Dermis blood vessel endothelial cell (primary cell): ENCODE measurements around the gene APBB2. TPM values are rescaled to one million over a fixed set of nuclear protein-coding genes. Genes with fewer than 3 reads are reported as not detected.

Source experiments
- DNase-seq: peaks from one replicate; pipeline ENCODE4 v3.0.0; 2010
- total RNA-seq: library from RNA; depleted of rRNA; stranded (reverse); fragments of >200 nt; gene quantifications from 2 replicates; pipeline ENCODE4 v1.2.3, GENCODE V29; 2014

Gene APBB2
- total RNA-seq, 1 donor from 2014 or later, result 88.2 TPM

DNA sequence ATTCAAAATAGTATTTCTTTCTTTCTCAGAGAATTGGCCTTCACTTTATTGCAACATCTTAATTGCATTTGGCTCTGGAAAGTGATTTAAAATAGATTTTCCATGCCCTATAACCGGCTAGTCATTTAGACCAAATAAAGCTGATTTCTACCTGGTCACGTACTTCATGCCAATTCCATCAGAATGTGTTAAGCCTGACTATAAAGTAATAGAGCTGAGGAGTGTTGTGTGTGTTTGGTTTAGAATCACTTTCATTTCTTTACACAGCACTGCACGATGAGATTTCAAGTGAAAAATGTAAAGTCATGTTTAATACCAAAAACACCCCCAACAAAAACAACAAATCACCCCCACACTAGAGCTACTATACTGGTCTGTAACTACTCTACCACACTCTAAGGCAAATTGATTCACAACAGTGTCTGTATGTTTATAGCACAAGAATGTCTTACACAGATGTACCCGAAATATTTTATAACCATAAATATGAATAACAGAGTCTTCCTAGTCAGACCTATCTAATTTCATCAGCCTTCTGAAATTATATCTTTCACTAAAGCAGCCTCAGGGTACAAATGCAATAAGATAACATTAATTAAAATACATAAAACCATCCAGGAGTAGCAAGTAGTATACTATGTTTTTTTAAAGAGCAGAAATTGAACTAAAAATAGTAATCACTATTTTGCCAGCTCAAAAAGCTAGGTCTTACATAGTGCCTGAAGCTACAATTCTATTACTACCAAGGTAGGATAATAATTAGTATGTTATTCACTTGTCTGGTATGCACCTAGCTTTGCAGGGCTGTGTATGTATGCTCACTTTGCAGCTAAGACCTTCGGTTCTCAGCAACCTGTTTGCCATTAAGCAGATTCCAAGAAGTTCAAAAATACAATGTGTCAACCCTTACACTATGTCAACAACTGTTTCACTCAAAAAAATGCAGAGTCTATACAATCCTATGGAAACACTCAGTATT is 28.4 kb downstream of the APBB2 start:
- no peak for DNase-seq

DNA sequence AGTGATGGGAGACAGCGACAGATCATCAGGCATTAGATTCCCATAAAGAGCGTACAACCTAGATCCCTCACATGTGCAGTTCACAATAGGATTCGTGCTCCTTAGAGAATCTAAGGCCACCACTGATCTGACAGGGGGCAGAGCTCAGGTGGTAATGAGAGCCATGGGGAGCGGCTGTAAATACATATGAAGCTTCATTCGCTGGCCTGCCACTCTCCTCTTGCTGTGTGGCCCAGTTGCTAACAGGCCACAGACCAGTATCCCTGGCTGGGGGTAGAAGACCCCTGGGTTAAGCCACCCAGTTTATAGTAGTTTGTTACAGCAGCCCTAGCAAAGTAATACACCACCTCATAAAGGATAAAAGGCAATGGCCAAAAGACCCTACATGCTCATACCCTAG is 30.3 kb downstream of the APBB2 start:
- no peak for DNase-seq

DNA sequence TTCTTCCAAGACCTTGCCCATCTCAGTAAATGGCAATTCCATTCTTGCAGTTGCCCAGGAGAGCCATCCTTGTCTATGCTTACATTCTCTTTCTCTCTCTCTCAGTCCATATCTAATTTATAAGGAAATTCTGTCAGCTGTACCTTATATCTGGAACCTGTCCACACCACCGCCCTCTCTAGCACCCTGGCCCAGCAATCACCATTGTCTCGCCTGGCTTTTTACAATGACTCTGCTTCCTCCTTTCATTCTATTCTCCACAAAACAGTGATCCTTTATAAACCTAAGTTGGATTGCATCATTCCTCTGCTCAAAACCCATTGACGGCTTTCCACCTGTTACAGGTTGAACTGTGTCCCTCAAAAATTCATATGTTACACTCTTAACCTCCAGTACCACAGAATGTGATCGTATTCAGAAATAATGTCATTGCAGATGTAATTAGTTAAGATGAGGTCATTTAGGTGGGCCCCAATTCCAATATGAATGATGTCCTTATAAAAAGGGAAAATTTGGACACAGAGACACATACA is 31.3 kb downstream of the APBB2 start:
- DNase-seq, result no peak

DNA sequence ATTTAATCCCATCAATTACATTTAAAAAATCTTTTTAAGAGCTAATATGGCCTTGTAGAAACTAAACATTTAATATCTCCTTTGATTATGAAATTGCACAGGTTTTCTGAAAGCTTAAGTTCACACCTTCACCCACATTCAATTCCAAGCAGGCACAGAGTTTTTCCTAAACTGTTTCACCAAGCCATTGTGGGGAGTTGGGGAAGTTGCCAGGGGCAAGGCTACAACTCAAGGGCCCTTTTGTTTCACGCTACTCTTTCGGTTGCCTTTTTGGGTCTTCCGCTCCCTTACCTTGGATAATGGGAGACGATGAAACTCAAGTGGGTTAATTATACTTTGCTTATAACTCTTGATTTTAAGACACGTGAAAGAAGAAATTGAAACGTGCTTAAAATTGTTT is 33.3 kb downstream of the APBB2 start:
- DNase-seq, result no peak

DNA sequence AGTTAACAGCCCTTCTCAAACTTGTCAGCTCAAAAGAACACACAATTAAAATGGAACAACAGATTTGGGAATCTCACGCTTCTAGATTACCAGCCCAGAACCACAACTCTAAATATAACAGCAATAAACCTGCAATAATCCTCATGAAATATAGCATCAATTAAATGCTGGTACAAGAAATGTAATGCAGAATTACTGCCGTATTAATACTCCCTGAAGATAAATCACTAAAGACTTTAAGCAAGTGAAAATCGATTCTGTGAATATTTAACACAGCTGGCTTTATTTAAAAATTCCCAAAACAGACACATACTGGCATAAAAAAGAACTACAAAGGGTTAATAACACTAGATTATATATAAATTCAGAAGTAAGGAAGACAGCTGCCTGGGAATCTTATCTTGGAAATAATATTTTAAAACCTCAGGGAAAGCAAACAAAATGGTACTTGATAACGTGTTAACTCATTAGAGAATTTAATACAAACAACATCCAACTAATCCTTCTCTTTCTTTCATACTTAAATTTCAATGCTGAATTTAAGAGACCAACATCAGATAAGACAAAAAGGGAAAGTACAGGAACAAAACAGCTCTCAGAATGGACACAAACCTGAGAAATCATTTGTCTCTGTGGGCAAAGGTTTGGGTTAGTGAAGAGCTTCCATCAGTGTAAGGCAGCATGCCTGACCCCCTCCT is 34.7 kb downstream of the APBB2 start:
- DNase-seq, result no peak

DNA sequence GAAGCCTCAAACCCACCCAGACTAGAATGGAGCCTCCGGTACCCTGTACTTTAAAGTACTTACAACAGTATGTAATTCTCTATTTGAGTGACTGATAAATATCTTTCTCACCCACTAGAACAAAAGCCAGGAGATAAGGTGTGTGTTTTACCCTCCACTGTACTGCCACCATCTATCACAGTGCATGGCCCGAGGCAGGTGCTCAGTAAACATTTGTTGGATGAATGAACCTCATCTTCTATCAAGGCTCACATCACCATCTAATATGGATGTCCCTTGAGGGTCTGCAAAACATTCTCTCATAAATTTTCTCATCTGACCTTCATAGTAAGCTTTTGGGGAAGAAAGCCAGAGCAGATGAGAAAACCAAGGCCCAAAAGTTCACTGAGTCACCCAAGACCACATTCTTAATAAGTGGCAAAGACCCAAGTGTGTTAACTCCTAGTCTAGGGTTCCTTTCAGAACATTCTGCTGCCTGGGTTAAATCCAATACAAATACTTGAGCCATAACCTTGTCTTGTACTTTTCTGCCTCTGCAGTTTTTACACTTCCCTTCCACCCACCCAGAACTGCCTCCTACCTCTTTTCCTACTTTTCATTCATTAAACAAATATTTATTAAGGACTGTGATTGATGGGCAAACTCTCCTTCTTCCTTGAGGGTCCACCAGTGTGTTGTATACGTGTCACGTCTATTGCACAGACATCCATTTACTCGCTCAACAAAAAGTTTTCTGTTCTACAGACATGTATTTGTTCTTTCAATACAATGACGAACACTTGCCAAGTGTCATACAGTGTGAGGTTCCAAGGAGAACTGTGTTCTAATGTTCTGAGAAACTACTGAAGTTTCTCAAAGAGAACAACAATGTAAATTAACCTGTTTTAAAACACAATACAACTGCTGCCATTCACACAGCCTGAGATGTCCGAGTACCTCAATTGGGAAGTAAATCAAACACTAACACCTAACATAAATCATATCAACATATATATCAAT is 35.7 kb downstream of the APBB2 start:
- peak; percentile 57 for DNase-seq

DNA sequence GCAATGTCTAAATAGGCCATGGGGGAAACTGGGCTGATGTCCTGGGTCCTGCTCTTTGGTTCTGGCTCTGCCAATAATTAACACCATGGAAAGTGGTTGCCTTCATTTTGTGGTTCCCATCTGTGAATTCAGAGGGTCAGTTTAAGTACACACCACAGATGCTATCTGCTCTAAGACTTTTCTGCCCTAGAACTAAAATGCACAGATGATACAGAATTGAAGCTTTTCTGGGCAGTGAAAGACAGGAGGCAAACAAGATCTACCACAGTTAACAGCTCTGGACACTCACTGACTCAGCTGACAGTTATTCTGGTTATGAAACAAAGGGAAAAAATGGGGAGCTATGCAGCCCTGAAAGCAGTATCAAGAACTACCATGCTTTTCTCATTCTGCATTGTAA is 37.3 kb downstream of the APBB2 start:
- DNase-seq, result peak; percentile 70

DNA sequence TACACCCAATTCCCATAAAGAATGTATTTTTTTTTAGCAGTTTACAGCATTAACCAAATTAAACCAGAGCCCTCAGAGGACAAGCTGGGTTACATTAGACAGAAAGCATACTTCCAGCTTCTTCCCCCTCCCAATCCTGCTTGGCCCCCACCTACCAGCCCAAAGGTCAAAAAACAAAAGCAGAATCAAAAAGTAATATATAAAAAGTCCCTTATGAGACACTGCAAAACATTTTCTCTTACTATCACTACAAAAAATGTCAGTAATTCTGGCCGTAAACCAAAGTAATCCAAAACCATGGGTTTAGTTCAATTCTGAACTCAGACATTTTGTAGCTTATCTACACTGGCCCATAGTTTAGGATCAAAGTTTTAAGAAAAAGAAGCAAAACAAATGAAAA is 38.0 kb downstream of the APBB2 start:
- no peak for DNase-seq

DNA sequence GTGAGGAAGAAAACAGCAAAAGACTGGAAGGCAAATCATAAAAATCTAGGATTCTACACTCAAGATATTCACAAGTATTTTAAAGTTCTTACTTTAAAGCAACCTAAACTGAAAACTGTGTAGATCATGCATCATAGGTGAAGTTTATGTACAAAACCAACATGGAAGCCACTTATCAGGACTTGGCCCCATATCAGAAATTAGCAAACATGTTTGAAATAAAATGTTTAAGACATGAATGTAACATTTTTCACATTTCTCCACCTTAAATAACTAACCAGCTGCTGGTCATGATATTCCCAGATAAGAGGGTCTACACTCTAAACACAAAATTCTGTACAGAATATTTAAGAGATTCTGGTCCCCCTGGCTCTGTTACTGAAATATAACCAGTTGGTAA is 38.5 kb downstream of the APBB2 start:
- no peak for DNase-seq

DNA sequence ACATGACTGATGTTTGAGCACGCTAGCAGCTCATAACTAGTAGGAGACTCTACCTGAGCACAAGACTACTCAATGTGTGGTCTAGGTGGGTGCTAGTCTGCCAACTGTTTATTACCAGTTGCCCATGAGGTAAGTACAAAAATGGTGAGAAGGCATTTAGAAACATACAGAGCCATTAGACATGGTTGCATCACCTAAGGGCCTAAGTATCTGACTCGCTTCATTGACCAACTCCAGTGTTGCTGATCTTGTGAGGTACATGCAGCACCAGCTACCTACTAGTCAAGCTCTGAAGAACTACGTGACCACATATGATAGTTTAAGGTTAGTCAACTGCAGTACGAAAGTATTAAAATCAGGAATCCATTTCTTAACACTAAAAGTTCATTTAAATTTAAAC is 39.9 kb downstream of the APBB2 start:
- DNase-seq, result no peak

DNA sequence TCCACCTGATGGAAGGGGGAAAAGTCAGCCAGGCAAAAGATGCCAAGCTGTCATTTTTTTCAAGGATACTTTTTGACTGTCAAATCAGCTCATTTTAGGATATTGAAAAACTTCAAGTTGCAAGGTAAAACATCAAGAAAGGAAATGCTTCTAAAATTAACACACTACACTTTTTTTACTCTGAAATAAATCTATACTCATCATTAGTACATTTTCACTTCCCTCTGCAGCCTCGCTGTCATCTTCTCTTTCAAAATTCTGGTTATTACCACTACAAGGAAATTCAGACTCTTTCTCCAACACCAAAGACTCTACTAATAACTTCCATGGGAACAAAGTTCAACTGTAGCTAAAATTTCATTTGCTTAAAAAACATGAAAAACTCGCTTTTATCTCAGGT is 41.6 kb downstream of the APBB2 start:
- no peak for DNase-seq

DNA sequence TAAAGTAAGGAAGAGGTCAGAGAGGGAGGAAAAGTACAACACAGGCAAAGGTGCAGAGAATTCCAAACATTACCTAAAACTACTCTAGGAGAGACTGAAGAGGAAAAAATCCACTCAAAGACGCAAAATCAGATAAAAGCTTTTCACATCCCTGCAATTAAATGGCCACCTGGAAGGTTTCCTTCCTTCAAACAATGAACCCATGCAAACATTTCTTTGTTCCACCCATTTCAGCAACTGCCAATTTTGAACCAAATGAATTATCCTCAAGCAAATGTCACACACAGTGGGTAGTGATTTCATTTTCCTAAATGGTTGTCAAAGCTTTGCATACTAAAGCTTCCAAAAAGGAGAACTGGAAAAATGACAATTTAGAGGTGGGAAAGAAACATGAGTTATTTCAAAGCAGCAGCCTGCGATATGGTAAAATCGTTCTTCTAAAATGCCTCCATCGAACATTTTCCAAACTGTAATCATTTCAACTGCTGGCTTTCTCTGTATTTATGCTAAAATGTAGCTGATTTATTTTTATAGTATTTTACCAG is 45.0 kb downstream of the APBB2 start:
- DNase-seq, result no peak

DNA sequence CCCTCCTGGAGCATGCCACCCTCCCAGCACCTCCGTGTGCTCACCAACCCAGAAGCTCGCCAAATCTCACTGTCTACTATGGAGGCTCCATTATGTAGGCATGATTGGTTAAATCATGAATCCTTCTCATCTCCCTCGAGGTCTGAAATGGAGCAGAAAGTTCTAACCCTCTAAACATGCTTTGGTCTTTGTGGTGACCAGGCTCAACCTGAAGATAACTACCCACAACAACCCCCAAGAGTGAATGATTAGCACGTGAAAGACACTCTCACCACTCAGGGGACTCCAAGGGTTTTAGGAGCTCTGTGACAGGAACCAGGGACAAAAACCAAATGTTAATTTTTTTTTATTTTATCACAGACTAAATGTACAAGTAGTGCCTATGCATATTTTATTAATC is 47.2 kb downstream of the APBB2 start:
- no peak for DNase-seq

DNA sequence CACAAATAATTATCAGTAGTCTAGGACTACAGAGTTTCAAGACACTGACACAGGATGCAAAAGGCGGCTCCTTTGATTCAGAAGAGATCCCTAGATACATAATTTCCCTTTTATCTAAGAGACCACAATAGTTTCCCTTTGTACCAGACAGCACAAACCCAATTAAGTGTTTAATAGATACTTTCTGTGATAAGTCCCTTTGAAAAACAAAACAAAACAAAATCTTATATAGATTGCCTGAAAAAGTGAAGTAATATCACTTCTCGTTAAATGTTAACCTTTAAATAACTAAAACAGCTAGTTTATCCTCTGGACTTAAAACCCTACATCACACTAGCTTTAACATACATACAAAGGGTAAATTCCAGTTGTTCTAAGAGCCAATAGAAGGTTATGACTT is 49.9 kb downstream of the APBB2 start:
- DNase-seq, result no peak

DNA sequence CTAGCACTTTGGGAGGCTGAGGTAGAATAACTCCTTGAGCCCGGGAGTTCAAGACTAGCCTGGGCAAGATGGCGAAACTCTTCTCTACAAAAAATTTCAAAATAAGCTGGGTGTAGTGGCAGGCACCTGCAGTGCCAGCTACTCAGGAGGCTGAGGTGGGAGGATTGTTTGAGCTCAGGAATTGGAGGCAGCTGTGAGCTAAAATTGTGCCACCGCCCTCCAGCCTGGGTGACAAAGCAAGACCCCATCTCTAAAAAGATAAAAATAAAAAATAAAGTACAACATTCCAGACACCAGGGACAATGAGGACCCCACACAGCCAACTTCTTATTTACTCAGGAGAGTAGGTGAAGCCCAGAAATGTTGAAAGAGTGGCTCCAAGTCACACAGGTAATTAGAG is 53.0 kb downstream of the APBB2 start:
- DNase-seq, result no peak

DNA sequence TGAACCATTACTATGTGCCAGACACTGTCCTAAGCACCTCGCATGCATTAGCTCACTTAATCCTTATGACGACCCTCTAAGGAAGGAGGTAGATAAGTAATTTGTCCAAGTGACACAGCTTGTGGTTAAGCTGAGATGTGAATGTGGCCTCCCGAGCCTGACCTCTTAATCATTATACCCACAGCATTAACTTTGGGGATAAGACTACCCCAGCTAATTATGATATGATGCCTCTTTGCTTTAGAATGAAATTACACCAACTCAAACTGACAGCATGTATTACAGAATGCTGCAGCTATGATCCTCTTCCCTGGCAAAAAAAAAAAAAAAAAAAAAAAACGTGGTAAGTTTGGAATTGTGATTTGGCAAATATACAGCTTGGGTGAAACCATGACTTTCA is 53.5 kb downstream of the APBB2 start:
- peak; percentile 45 for DNase-seq

DNA sequence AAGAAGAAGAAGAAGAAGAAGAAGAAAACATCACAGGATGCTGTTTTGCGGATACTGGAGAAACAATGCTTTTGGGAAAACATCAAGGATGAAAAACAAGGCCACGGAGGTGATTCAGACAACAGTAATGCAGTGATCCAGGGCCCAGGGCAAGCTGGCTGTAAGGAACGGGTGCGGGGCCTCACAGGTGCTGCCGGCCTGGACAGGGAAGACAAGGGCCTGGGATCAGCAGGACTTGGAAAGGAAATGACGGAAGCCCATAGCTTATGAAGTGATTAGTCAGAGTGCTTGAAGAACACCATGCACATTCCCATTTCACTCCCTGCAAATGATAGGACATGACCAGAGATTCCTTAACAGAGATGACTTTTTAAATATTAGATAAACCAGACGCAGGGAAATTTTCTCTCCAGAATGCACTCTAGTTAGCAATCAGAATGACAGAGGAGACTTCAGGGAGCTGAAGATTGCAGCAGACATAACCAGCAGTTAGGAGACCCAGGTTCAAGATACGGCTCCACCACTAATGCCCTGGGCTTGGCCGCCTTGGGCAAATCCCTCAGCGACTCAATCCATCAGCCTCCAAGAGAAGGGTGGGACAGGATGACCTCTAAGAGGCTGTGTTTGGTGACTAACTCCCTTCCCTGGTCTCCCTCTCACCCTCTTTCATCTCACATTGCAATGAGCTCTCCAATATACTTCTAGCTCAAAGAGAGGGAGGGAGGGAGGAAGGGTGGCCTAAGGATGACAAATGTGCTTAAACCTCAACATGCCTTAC is 54.1 kb downstream of the APBB2 start:
- peak; percentile 99 for DNase-seq

DNA sequence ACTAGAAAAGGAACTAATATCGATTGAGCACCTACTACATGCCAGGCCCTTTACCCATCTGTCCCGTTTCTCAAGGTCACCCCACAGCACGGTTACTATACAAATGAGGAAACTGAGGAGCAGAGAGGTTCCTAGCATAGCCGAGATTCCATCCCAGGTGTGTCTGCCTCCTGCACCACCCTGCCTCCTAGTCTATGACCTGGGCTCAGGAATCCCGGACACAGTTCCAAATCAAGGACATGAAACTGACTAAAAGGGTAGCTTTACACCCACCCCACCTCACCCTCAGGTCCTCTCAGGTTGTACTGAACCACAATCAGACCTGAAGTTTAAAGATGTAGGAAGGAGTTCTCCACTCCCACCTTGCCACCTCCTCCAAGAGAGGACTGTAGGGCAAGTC is 55.6 kb downstream of the APBB2 start:
- DNase-seq, result no peak

DNA sequence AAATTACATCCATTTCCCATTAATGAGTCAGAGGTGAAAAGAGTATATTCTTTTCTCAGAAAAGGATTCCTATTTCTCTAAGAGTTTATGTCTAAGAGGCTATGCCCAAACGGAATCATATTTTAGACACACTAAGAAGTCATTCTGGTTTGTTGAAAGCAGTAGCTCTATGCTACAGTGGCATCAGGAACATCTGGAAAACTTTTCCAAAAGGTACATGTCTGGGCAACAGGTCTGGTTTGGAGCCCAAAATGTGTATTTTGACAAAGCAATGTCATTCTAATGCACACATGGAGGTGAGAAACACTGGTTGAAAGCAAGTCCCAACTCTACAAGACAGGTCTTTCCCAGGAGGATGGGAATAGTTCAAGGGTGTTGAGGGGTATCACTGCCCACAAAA is 56.1 kb downstream of the APBB2 start:
- no peak for DNase-seq

DNA sequence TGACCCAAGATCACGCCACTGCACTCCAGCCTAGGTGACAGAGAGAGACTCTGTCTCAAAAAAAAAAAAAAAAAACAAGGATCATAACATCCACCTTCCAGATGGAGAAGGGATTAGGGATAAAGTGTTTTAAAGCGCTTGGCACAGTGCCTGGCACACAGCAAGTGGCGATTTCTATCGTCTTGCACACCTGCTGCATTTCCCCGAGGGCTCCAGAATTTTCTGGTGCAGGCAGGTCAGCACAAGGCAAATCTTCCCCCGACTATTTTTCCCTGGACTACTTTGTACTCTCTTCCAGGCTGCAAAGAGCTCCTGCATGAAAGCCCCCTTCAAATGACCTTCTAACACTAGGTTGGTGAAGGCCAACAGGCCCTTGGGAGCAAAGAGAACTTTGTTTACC is 57.3 kb downstream of the APBB2 start:
- no peak for DNase-seq

DNA sequence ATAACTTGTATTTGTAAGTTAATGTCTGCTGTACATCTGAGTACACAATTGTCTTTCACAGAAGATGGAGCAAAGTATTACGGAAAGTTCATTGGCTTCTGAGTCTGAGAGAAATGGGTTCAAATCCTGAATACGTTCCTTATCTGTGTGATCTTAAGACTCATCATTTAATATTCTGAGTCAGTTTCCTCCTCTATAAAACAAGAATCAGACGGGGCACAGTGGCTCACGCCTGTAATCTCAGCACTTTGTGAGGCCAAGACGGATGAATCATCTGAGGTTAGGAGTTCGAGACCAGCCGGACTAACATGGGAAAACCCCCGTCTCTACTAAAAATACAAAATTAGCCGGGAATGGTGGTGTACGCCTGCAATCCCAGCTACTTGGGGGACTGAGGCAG is 57.8 kb downstream of the APBB2 start:
- DNase-seq, result peak; percentile 80
